Activated naive CD4-positive, alpha-beta T cell treated with anti-CD3 and anti-CD28 coated beads, Interleukin-2, amount 50 U/mL, for 24 hours (primary cell): ENCODE data around the gene FBXW12.

ENCODE experiments used
- H3K27ac Mint-ChIP-seq: one replicate; pipeline ENCODE4 v1.8.0; 2021; ENCODE audit warnings: mild to moderate bottlenecking, mixed read lengths
- H3K27me3 Mint-ChIP-seq: one replicate; pipeline ENCODE4 v1.8.0; 2021; ENCODE audit warnings: mixed read lengths
- H3K36me3 Mint-ChIP-seq: one replicate; pipeline ENCODE4 v1.8.0; 2021; ENCODE audit warnings: mixed read lengths
- H3K4me1 Mint-ChIP-seq: one replicate; pipeline ENCODE4 v1.8.0; 2021; ENCODE audit warnings: mixed read lengths
- H3K4me3 Mint-ChIP-seq: one replicate; pipeline ENCODE4 v1.8.0; 2021; ENCODE audit warnings: mild to moderate bottlenecking, mixed read lengths
- H3K9me3 Mint-ChIP-seq: one replicate; pipeline ENCODE4 v1.8.0; 2021; ENCODE audit warnings: mixed read lengths

The FBXW12 gene

DNA sequence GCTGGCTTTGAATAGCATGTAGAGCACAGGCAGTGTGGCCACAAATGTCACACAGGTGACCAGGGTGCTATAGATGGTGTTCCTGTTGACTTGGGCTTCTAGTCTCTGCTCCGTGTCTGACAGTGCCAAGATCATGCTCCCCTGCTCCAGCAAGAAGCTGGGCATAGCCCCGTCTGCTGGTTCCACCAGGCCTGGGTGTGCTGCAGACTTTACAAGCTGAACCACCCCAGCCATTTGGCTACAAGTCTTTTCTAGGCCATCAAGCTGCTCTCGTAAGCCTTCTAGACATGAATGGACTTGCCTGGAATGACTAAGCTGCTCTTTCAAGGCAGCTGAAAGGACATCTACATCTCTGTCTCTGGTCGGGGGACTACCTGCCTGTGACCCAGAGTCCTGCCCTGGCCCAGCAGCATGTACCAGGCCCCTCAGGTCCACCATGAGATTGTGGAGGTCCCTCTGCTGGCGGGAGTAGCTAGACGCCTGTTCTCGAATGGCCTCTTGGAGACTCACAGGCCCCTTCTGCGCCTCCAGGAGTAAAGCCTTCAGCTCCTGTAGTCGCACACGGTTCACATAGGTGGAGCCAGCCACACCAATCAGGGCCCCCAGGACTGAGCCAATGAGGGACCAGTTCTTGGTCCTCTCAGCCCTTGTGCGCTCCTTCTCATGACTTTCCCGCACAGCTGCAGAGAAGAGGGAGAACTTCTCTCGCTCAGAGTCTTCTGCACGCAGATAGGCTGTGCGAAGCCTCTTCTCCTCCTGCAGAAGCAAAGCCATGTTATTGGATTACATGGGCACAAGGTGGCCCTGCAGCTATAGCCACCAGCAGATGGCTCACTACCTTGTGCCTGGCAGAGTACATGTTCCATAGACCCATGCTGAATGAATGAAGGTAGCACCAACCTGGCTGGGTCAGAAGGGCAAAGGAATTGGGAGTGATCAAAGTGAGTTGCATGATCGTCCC lies 60.7 kb downstream of the FBXW12 start:
- no peak overlapping the region for H3K4me3 Mint-ChIP-seq
- H3K27me3 Mint-ChIP-seq: no peaks in the 10 kb centered on the region

GRCh38 chr3:48433472-48434118 lies 61.6 kb downstream of the FBXW12 start:
- Mint-ChIP-seq H3K9me3 (no peaks in the 10 kb centered on the region), H3K4me3 (no peak overlapping the region), H3K27me3 (no peaks in the 10 kb centered on the region), H3K4me1 (peaks cover 18% of the 10 kb centered on the region), H3K27ac (no peak overlapping the region), H3K36me3 (no peaks in the 10 kb centered on the region)

More for the DNA sequence above, 60.7 kb downstream of the FBXW12 start:
- no peaks in the 10 kb centered on the region for H3K9me3 Mint-ChIP-seq
- peaks cover 13% of the 10 kb centered on the region for H3K4me1 Mint-ChIP-seq
- H3K36me3 Mint-ChIP-seq: no peaks in the 10 kb centered on the region
- no peak overlapping the region for H3K27ac Mint-ChIP-seq

DNA sequence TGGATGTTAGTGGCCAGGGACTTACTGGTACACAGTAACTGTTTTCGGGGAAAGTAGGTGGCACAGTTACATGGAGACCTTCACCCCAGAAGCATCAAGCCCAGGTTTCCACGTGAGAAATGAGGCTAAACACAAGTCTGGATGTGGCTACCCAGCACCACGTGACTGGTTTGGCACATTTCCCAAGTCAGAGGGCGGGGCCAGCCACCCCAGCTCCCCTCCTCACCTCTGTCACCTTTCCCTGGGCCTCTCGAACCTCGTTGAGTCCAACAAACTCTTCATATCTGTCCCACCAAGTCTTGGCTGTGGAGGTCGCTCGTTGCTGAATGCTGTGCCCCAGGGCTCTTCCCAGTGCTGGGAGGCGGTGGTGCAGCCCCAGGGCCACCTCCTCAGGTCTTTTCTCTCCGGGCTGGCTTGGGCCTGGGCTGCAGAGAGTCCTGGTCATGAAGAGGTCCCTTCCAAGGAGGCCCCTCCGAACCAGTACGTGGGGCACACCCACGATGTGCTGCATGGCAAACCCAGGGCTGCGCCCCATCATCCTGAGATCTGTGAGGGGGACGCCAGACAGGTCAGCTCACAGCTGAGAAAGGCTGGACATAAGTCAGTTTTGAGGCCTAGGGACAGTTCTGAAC lies 62.7 kb downstream of the FBXW12 start:
- H3K27me3 Mint-ChIP-seq: no peaks in the 10 kb centered on the region
- peaks cover 26% of the 10 kb centered on the region for H3K4me1 Mint-ChIP-seq
- H3K36me3 Mint-ChIP-seq: no peaks in the 10 kb centered on the region
- H3K4me3 Mint-ChIP-seq: no peak overlapping the region
- no peak overlapping the region for H3K27ac Mint-ChIP-seq
- no peaks in the 10 kb centered on the region for H3K9me3 Mint-ChIP-seq

GRCh38 chr3:48435223-48435595 lies 63.2 kb downstream of the FBXW12 start:
- Mint-ChIP-seq H3K4me3 (no peak overlapping the region), H3K9me3 (no peaks in the 10 kb centered on the region), H3K27me3 (no peaks in the 10 kb centered on the region), H3K36me3 (no peaks in the 10 kb centered on the region), H3K27ac (no peak overlapping the region), H3K4me1 (peaks cover 30% of the 10 kb centered on the region)

DNA sequence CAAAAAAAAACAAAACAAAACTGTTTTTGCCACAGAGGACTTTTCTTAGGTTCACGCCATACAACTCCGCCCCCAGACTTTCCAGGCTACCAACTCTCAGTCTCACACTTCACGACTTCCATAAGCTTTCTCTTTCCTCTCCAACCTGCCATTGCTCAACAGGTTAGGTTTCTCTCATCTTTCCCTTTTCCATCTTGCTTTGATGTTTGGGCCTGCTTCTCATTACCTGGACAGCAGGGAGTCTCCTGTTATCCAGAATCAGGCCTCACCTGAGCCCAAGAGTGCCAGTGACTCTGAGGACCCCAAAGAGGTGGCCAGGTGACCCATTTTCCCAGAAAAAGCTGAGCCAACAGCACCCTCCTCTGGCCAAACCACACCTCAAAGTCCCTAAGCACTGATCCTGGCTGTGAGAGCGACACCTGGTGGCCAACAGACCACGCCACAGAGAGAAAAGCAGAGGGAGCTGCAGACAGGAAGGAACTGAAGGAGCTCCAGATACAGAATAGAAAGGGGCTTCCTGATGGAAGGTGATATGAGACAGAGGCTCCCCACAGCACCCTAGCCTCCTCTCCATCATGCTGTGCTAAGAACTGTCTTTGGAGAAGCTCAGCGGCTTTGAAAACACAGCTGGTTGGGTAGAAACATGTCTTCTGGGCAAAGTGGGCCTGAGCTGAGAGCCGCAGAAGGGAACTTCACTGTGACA lies 63.9 kb downstream of the FBXW12 start:
- no peaks in the 10 kb centered on the region for H3K9me3 Mint-ChIP-seq
- peaks cover 28% of the 10 kb centered on the region for H3K4me1 Mint-ChIP-seq
- H3K27ac Mint-ChIP-seq: no peak overlapping the region
- no peak overlapping the region for H3K4me3 Mint-ChIP-seq
- H3K36me3 Mint-ChIP-seq: no peaks in the 10 kb centered on the region
- H3K27me3 Mint-ChIP-seq: no peaks in the 10 kb centered on the region

GRCh38 chr3:48436477-48436787 lies 64.4 kb downstream of the FBXW12 start:
- H3K36me3 Mint-ChIP-seq: peaks cover 1% of the 10 kb centered on the region
- no peak overlapping the region for H3K27ac Mint-ChIP-seq
- H3K4me3 Mint-ChIP-seq: no peak overlapping the region
- H3K9me3 Mint-ChIP-seq: no peaks in the 10 kb centered on the region
- H3K4me1 Mint-ChIP-seq: peaks cover 28% of the 10 kb centered on the region
- H3K27me3 Mint-ChIP-seq: no peaks in the 10 kb centered on the region

GRCh38 chr3:48436855-48437254 lies 64.8 kb downstream of the FBXW12 start:
- H3K27me3 Mint-ChIP-seq: no peaks in the 10 kb centered on the region

DNA sequence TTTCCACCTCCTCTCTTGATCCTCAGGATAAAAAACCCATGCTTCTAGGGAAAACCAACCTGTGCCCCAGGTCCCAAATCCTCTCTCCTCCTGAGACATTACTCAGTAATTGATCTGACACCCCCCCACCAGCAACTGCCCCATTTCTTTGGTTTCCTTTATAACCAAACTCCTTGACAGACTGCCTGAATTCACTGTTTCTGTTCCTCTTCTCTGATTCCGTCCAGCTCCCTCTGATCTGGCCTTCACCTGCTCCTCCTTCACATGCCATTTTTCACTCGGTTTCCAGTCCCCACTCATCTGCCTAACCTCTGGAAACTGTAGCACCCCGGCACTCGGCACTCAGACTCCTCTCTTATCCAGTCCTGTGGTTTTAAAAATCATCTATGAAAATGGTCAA lies 65.8 kb downstream of the FBXW12 start:
- H3K4me1 Mint-ChIP-seq: peaks cover 41% of the 10 kb centered on the region
- no peaks in the 10 kb centered on the region for H3K27me3 Mint-ChIP-seq
- peak overlapping the region; percentile 66 for H3K27ac Mint-ChIP-seq
- H3K36me3 Mint-ChIP-seq: peaks cover 4% of the 10 kb centered on the region
- H3K9me3 Mint-ChIP-seq: no peaks in the 10 kb centered on the region
- no peak overlapping the region for H3K4me3 Mint-ChIP-seq

More at GRCh38 chr3:48436855-48437254, 64.8 kb downstream of the FBXW12 start:
- Mint-ChIP-seq H3K4me1 (peaks cover 32% of the 10 kb centered on the region), H3K9me3 (no peaks in the 10 kb centered on the region), H3K27ac (no peak overlapping the region), H3K4me3 (no peak overlapping the region), H3K36me3 (peaks cover 4% of the 10 kb centered on the region)

GRCh38 chr3:48439820-48440589 lies 68.0 kb downstream of the FBXW12 start, which contains the start of the genes CCDC51 and TMA7:
TSS of gene CCDC51 (minus strand) at chr3:48440119. CDS start at chr3:48435128, 4,991 bp downstream.
TSS of gene TMA7 (plus strand) at chr3:48440257. CDS start at chr3:48440297, 40 bp downstream.
- H3K27ac Mint-ChIP-seq: peak within 1 kb of the TSS; percentile 81
- H3K36me3 Mint-ChIP-seq: peaks cover 4% of the 10 kb centered on the region

GRCh38 chr3:48440590-48440958 lies 68.6 kb downstream of the FBXW12 start:
- Mint-ChIP-seq H3K4me3 (peak overlapping the region; percentile 95), H3K4me1 (peaks cover 34% of the 10 kb centered on the region), H3K36me3 (peaks cover 4% of the 10 kb centered on the region), H3K9me3 (no peaks in the 10 kb centered on the region), H3K27me3 (no peaks in the 10 kb centered on the region), H3K27ac (peak overlapping the region; percentile 81)

More at GRCh38 chr3:48439820-48440589, 68.0 kb downstream of the FBXW12 start, which contains the start of the genes CCDC51 and TMA7:
- Mint-ChIP-seq H3K27me3 (no peaks in the 10 kb centered on the region), H3K4me3 (peak within 1 kb of the TSS; percentile 95), H3K9me3 (no peaks in the 10 kb centered on the region), H3K4me1 (peaks cover 32% of the 10 kb centered on the region)

DNA sequence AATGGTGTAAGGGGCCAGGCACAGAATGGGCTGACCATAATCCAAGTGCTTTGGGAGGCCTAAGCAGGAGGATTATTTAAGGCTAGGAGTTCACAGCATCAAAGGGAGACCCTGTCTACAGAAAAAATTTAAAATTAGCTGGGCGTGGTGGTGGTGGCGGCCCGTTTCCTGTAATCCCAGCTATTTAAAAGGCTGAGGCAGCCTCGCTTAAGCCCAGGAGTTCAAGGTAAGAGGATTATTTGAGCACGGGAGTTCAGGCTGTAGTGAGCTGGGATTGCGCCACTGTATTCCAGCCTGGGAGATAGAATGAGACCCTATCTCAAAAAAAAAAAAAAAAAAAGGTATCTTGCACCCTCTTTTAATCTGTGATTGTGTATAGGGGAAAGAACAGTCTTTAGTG lies 69.9 kb downstream of the FBXW12 start:
- Mint-ChIP-seq H3K9me3 (no peaks in the 10 kb centered on the region), H3K36me3 (peaks cover 4% of the 10 kb centered on the region), H3K27me3 (no peaks in the 10 kb centered on the region), H3K4me1 (peaks cover 43% of the 10 kb centered on the region), H3K4me3 (peak overlapping the region; percentile 95), H3K27ac (peak overlapping the region; percentile 80)
